ENCODE data around the gene TEC.

TEC gene

DNA sequence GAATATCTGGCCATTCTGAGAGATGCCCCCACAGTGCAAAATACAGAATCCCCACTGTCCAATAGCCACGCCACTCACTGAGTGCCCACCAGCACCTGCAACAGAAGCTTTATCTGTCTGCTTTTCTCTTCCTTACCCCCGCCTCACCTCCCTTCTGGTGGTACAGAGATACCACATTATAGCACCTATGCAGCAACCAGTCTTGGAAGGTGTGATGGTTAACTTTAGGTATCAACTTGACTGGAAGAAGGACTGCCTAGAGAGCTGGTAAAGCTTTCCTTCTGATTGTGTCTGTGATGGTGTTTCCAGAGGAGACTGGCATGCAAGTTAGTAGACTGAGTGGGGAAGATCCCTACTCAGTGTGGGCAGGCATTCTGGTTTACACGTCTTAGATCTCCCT is 73.8 kb downstream of the TEC start:
- H3K9ac ChIP-seq (ENCODE audit: low read depth, low read length, poor library complexity, severe bottlenecking): peak overlapping the region; percentile 30
- peaks cover 5% of the 10 kb centered on the region; the same call in 1 of the 2 replicates for H3F3A ChIP-seq (ENCODE audit: low read depth)
- H3K4me3 ChIP-seq (ENCODE audit: low read length, poor library complexity, severe bottlenecking): peak overlapping the region; percentile 21
- TF ChIP-seq EZH2phosphoT487 (IDR thresholded peaks at IDR 0.05; ENCODE audit: borderline replicate concordance): no peak
- TF ChIP-seq, protein P1, sequence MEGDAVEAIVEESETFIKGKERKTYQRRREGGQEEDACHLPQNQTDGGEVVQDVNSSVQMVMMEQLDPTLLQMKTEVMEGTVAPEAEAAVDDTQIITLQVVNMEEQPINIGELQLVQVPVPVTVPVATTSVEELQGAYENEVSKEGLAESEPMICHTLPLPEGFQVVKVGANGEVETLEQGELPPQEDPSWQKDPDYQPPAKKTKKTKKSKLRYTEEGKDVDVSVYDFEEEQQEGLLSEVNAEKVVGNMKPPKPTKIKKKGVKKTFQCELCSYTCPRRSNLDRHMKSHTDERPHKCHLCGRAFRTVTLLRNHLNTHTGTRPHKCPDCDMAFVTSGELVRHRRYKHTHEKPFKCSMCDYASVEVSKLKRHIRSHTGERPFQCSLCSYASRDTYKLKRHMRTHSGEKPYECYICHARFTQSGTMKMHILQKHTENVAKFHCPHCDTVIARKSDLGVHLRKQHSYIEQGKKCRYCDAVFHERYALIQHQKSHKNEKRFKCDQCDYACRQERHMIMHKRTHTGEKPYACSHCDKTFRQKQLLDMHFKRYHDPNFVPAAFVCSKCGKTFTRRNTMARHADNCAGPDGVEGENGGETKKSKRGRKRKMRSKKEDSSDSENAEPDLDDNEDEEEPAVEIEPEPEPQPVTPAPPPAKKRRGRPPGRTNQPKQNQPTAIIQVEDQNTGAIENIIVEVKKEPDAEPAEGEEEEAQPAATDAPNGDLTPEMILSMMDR (conservative IDR thresholded peaks at IDR 0.05; ENCODE audit: low read length): no peak
- peaks cover 58% of the 10 kb centered on the region for H3K4me1 ChIP-seq (ENCODE audit: insufficient read depth, low read length, poor library complexity, severe bottlenecking)
- no peak overlapping the region for H2AFZ ChIP-seq (ENCODE audit: low read length)
- H3K36me3 ChIP-seq (ENCODE audit: insufficient read depth, low read length): peaks cover 36% of the 10 kb centered on the region; the same call in 1 of the 2 replicates
- H3K9me2 ChIP-seq (replicated peaks; ENCODE audit: low read depth, low read length): no peaks in the 10 kb centered on the region
- peaks cover 86% of the 10 kb centered on the region for H3K79me2 ChIP-seq (ENCODE audit: insufficient read depth, low read length)
- H3K9me3 ChIP-seq (ENCODE audit: insufficient read depth, low read depth, low read length): no peaks in the 10 kb centered on the region
- peaks cover 5% of the 10 kb centered on the region for H4K20me1 ChIP-seq (ENCODE audit: insufficient read depth, low read length, poor library complexity, severe bottlenecking)
- no peaks in the 10 kb centered on the region for H3K27me3 ChIP-seq (ENCODE audit: insufficient read depth, low read length, poor library complexity, severe bottlenecking)
- peak overlapping the region; percentile 65 for H3K4me2 ChIP-seq (ENCODE audit: low read depth, low read length, poor library complexity, severe bottlenecking)

DNA sequence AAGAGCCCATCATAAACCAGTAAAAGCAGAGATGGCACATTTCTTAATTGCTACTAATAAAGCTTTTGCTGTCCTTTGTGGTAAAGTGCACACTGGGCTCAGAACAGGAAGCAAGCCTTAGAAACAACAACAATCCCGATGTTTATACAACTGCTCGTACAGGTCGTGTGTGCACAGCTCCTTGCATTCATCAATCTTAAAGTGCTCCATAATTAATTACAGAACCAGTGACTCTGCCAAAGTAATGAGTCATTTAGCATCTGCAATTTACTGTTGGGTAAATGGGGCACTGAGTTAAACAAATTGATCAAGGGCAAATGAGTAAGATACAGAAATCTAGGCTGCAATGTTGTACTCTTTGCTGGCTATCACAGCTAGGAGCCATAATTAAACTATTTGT is 74.3 kb downstream of the TEC start:
- Histone ChIP-seq H3K36me3 (ENCODE audit: insufficient read depth, low read length) (peaks cover 32% of the 10 kb centered on the region; the same call in 1 of the 2 replicates), H3K9ac (ENCODE audit: low read depth, low read length, poor library complexity, severe bottlenecking) (peak overlapping the region; percentile 30), H4K20me1 (ENCODE audit: insufficient read depth, low read length, poor library complexity, severe bottlenecking) (peaks cover 10% of the 10 kb centered on the region), H2AFZ (ENCODE audit: low read length) (no peak overlapping the region), H3K9me3 (ENCODE audit: insufficient read depth, low read depth, low read length) (no peaks in the 10 kb centered on the region), H3K4me3 (ENCODE audit: low read length, poor library complexity, severe bottlenecking) (peak overlapping the region; percentile 21), H3K79me2 (ENCODE audit: insufficient read depth, low read length) (peaks cover 86% of the 10 kb centered on the region), H3K4me2 (ENCODE audit: low read depth, low read length, poor library complexity, severe bottlenecking) (peak overlapping the region; percentile 65), H3F3A (ENCODE audit: low read depth) (peaks cover 5% of the 10 kb centered on the region; the same call in 1 of the 2 replicates), H3K4me1 (ENCODE audit: insufficient read depth, low read length, poor library complexity, severe bottlenecking) (peaks cover 55% of the 10 kb centered on the region), H3K27me3 (ENCODE audit: insufficient read depth, low read length, poor library complexity, severe bottlenecking) (no peaks in the 10 kb centered on the region), H3K9me2 (replicated peaks; ENCODE audit: low read depth, low read length) (no peaks in the 10 kb centered on the region)
- TF ChIP-seq EZH2phosphoT487 (IDR thresholded peaks at IDR 0.05; ENCODE audit: borderline replicate concordance): no peak
- TF ChIP-seq, protein P1 (conservative IDR thresholded peaks at IDR 0.05; ENCODE audit: low read length): no peak

DNA sequence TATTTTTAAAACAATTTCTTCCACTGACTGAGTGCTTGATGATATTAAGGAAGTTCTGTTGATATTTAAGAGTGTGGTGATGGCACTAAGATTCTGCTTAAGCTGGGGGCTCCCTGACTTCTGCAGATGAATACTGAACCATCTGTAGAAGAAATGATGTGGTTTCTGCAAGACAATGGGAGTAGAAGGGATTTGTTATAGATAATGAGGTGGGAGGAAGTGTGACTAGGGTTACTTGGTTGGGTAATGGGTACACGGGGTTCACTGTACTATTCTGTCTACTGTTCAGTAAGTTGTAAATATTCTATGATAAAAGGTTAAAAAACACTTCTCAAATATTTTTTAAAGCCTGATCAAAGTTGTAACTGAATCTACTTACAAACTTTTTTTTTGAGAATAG is 74.7 kb downstream of the TEC start:
- H2AFZ ChIP-seq (ENCODE audit: low read length): no peak overlapping the region
- H3F3A ChIP-seq (ENCODE audit: low read depth): peaks cover 5% of the 10 kb centered on the region; the same call in 1 of the 2 replicates
- H3K4me3 ChIP-seq (ENCODE audit: low read length, poor library complexity, severe bottlenecking): peak overlapping the region; percentile 21
- no peaks in the 10 kb centered on the region for H3K9me3 ChIP-seq (ENCODE audit: insufficient read depth, low read depth, low read length)
- H3K9ac ChIP-seq (ENCODE audit: low read depth, low read length, poor library complexity, severe bottlenecking): peak overlapping the region; percentile 30
- peak overlapping the region; percentile 65 for H3K4me2 ChIP-seq (ENCODE audit: low read depth, low read length, poor library complexity, severe bottlenecking)
- H3K36me3 ChIP-seq (ENCODE audit: insufficient read depth, low read length): peaks cover 32% of the 10 kb centered on the region; the same call in 1 of the 2 replicates
- TF ChIP-seq EZH2phosphoT487 (IDR thresholded peaks at IDR 0.05; ENCODE audit: borderline replicate concordance): no peak
- TF ChIP-seq, protein P1 (conservative IDR thresholded peaks at IDR 0.05; ENCODE audit: low read length): no peak
- H3K9me2 ChIP-seq (replicated peaks; ENCODE audit: low read depth, low read length): no peaks in the 10 kb centered on the region
- peaks cover 86% of the 10 kb centered on the region for H3K79me2 ChIP-seq (ENCODE audit: insufficient read depth, low read length)
- peaks cover 14% of the 10 kb centered on the region for H4K20me1 ChIP-seq (ENCODE audit: insufficient read depth, low read length, poor library complexity, severe bottlenecking)
- H3K4me1 ChIP-seq (ENCODE audit: insufficient read depth, low read length, poor library complexity, severe bottlenecking): peaks cover 55% of the 10 kb centered on the region
- no peaks in the 10 kb centered on the region for H3K27me3 ChIP-seq (ENCODE audit: insufficient read depth, low read length, poor library complexity, severe bottlenecking)

All from Loucy (cell line).